HEK293 (cell line): ENCODE data around the gene MYCN.
"Not testable (repeated sequence)": the region's sequence is repeated elsewhere in the genome, so short reads cannot be mapped to it uniquely, and the experiment has no call there.

Experiments used
- CTCF ChIA-PET: fragments of 350-600 bp; formaldehyde crosslinking; extraction: SDS; loops from one replicate; lab custom pipeline; 2021; ENCODE audit warnings: antibody characterized with exemption; lab: Yijun Ruan, JAX
- POLR2A ChIA-PET: fragments of 300-600 bp; formaldehyde crosslinking; extraction: SDS; loops from one replicate; lab custom pipeline; 2020; ENCODE audit warnings: antibody characterized with exemption, inconsistent platforms; lab: Yijun Ruan, JAX
- H3K27ac ChIP-seq: fragments of 200-500 bp; sonication (Bioruptor generic); 2 replicates; pipeline ENCODE4 v1.5.1; 2014; ENCODE audit warnings: low read depth, low read length, control low read depth, inconsistent platforms; ENCODE audit errors: extremely low read depth
- H3K36me3 ChIP-seq, 2 experiments: fragments of 200-500 bp in 1 of 2; sonication (Bioruptor generic) in 1 of 2; 1 replicate in 1 of 2; 2 replicates in 1 of 2; pipeline ENCODE4 v1.5.1; 2014 to 2017; ENCODE audit warnings: inconsistent platforms in 2 of 2, low read length in 2 of 2; ENCODE audit not compliant: control insufficient read depth in 2 of 2, insufficient read depth in 1 of 2
- H3K4me1 ChIP-seq: fragments of 200-500 bp; sonication (Bioruptor generic); 2 replicates; pipeline ENCODE4 v1.5.1; 2014; ENCODE audit warnings: mild to moderate bottlenecking, low read length, inconsistent platforms; ENCODE audit not compliant: control insufficient read depth, insufficient read depth
- H3K4me3 ChIP-seq: 2 replicates; pipeline ENCODE4 v1.5.1; 2011; ENCODE audit warnings: low read depth, mild to moderate bottlenecking, control low read depth, low read length, moderate library complexity
- H3K9me3 ChIP-seq: fragments of 200-500 bp; sonication (Bioruptor generic); 2 replicates; pipeline ENCODE4 v1.5.1; 2014; ENCODE audit warnings: low read depth, low read length, inconsistent platforms; ENCODE audit not compliant: control insufficient read depth, insufficient read depth
- ATF2 ChIP-seq: fragments of 450-650 bp; formaldehyde crosslinking; IDR thresholded peaks from 2 replicates; pipeline ENCODE4 v1.5.1; 2016; ENCODE audit warnings: missing biosample characterization, missing genetic modification characterization, low read depth
- GLIS2 ChIP-seq: fragments of 450-650 bp; formaldehyde crosslinking; IDR thresholded peaks from 2 replicates; pipeline ENCODE4 v1.5.1; 2016; ENCODE audit warnings: missing biosample characterization, missing genetic modification characterization
- IKZF3 ChIP-seq: fragments of 450-650 bp; IDR thresholded peaks from 2 replicates; pipeline ENCODE4 v1.5.0; 2018; ENCODE audit warnings: missing biosample characterization, mild to moderate bottlenecking, missing genetic modification characterization, moderate library complexity
- MYNN ChIP-seq: fragments of 450-650 bp; formaldehyde crosslinking; IDR thresholded peaks from 2 replicates; pipeline ENCODE4 v1.5.1; 2016; ENCODE audit warnings: missing biosample characterization, missing genetic modification characterization, borderline replicate concordance
- PBX3 ChIP-seq: sonication (generic); formaldehyde crosslinking; IDR thresholded peaks from 2 replicates; pipeline ENCODE4 v1.8.1; 2022; ENCODE audit warnings: mild to moderate bottlenecking, moderate library complexity, missing genetic modification reagents
- PRDM10 ChIP-seq: fragments of 450-650 bp; formaldehyde crosslinking; IDR thresholded peaks from 2 replicates; pipeline ENCODE4 v1.5.1; 2016; ENCODE audit warnings: missing biosample characterization, missing genetic modification characterization
- ZBTB20 ChIP-seq: fragments of 450-650 bp; formaldehyde crosslinking; IDR thresholded peaks from 2 replicates; pipeline ENCODE4 v1.5.1; 2016; ENCODE audit warnings: missing biosample characterization, missing genetic modification characterization
- ZFP37 ChIP-seq: fragments of 450-650 bp; formaldehyde crosslinking; IDR thresholded peaks from 2 replicates; pipeline ENCODE4 v1.5.1; 2016; ENCODE audit warnings: missing biosample characterization, missing genetic modification characterization
- ZFP69B ChIP-seq: fragments of 450-650 bp; formaldehyde crosslinking; IDR thresholded peaks from 2 replicates; pipeline ENCODE4 v1.5.1; 2016; ENCODE audit warnings: missing biosample characterization, missing genetic modification characterization
- ZNF112 ChIP-seq: fragments of 450-650 bp; formaldehyde crosslinking; IDR thresholded peaks from 2 replicates; pipeline ENCODE4 v1.5.0; 2017; ENCODE audit warnings: missing biosample characterization, missing genetic modification characterization
- ZNF19 ChIP-seq: fragments of 450-650 bp; formaldehyde crosslinking; IDR thresholded peaks from 2 replicates; pipeline ENCODE4; 2016; ENCODE audit warnings: missing biosample characterization, missing genetic modification characterization, low read depth
- ZNF341 ChIP-seq: fragments of 450-650 bp; formaldehyde crosslinking; IDR thresholded peaks from 2 replicates; pipeline ENCODE4; 2016; ENCODE audit warnings: low read depth, missing biosample characterization, missing genetic modification characterization
- ZNF350 ChIP-seq: fragments of 450-650 bp; formaldehyde crosslinking; IDR thresholded peaks from 2 replicates; pipeline ENCODE4 v1.5.0; 2017; ENCODE audit warnings: missing biosample characterization, mild to moderate bottlenecking, missing genetic modification characterization
- ZNF488 ChIP-seq: fragments of 450-650 bp; formaldehyde crosslinking; IDR thresholded peaks from 2 replicates; pipeline ENCODE4 v1.5.1; 2016; ENCODE audit warnings: missing biosample characterization, missing genetic modification characterization
- ZNF514 ChIP-seq: fragments of 450-650 bp; formaldehyde crosslinking; IDR thresholded peaks from 2 replicates; pipeline ENCODE4 v1.5.1; 2016; ENCODE audit warnings: missing biosample characterization, missing genetic modification characterization
- ZNF529 ChIP-seq: fragments of 450-650 bp; formaldehyde crosslinking; IDR thresholded peaks from 2 replicates; pipeline ENCODE4 v1.5.1; 2017; ENCODE audit warnings: missing genetic modification characterization, missing biosample characterization; ENCODE audit not compliant: insufficient replicate concordance
- ZNF560 ChIP-seq: fragments of 450-650 bp; formaldehyde crosslinking; IDR thresholded peaks from 2 replicates; pipeline ENCODE4 v1.5.1; 2017; ENCODE audit warnings: missing biosample characterization, missing genetic modification characterization, borderline replicate concordance
- ZNF596 ChIP-seq: fragments of 450-650 bp; IDR thresholded peaks from 2 replicates; pipeline ENCODE4 v1.5.0; 2018; ENCODE audit warnings: missing biosample characterization, mild to moderate bottlenecking, missing genetic modification characterization, moderate library complexity
- ZNF639 ChIP-seq: fragments of 450-650 bp; formaldehyde crosslinking; IDR thresholded peaks from 2 replicates; pipeline ENCODE4 v1.5.1; 2016; ENCODE audit warnings: missing biosample characterization, missing genetic modification characterization
- ZNF658 ChIP-seq: fragments of 450-650 bp; formaldehyde crosslinking; IDR thresholded peaks from 2 replicates; pipeline ENCODE4; 2016; ENCODE audit warnings: missing biosample characterization, missing genetic modification characterization
- ZNF692 ChIP-seq: fragments of 450-650 bp; formaldehyde crosslinking; IDR thresholded peaks from 2 replicates; pipeline ENCODE4 v1.5.1; 2016; ENCODE audit warnings: missing biosample characterization, missing genetic modification characterization
- ZNF76 ChIP-seq: fragments of 450-650 bp; formaldehyde crosslinking; IDR thresholded peaks from 2 replicates; pipeline ENCODE4; 2016; ENCODE audit warnings: low read depth, missing biosample characterization, missing genetic modification characterization, borderline replicate concordance

Gene MYCN

GRCh38 chr2:15901095-15901807 is 39.1 kb upstream of the MYCN start:
- H3K4me1 ChIP-seq = no peaks in the 10 kb centered on the region
- H3K4me3 ChIP-seq = no peak overlapping the region
- CTCF ChIA-PET = no interaction called here
- TF ChIP-seq ZNF639 (tag by site-specific recombination) (no peak), ZFP37 (tag by site-specific recombination) (no peak), ZNF596 (tag by site-specific recombination) (peak; percentile 54; the same call in 1 of the 2 replicates), PBX3 (CRISPR knock-in tag) (no peak)
- H3K36me3 ChIP-seq = no peaks in the 10 kb centered on the region
- POLR2A ChIA-PET = no interaction called here
- no peak overlapping the region for H3K27ac ChIP-seq
- no peaks in the 10 kb centered on the region for H3K9me3 ChIP-seq

- no peak for TF ChIP-seq ZNF514
- TF ChIP-seq ZFP69B (tag by site-specific recombination) = no peak
- TF ChIP-seq ZNF76 = no peak
- no peak for TF ChIP-seq MYNN (tag by site-specific recombination)
- no peak for TF ChIP-seq ATF2 (tag by site-specific recombination)
- no peak for TF ChIP-seq ZNF19 (tag by site-specific recombination)
- TF ChIP-seq ZNF112 (tag by site-specific recombination) = no peak
- TF ChIP-seq IKZF3 (tag by site-specific recombination) = no peak
- no peak for TF ChIP-seq ZNF341 (tag by site-specific recombination)
- no peak for TF ChIP-seq PRDM10 (tag by site-specific recombination)
- TF ChIP-seq ZNF560 (tag by site-specific recombination) = no peak
- no peak for TF ChIP-seq ZNF692 (tag by site-specific recombination)
- no peak for TF ChIP-seq ZNF350 (tag by site-specific recombination)
- TF ChIP-seq GLIS2 = no peak
- no peak for TF ChIP-seq ZBTB20 (tag by site-specific recombination)
- TF ChIP-seq ZNF529 (tag by site-specific recombination) = no peak
- no peak for TF ChIP-seq ZNF658 (tag by site-specific recombination)
- TF ChIP-seq ZNF488 = no peak
- H3K27ac ChIP-seq = no peak overlapping the region
- POLR2A ChIA-PET = no interaction called here
- H3K4me3 ChIP-seq = no peak overlapping the region
- H3K4me1 ChIP-seq = no peaks in the 10 kb centered on the region
- CTCF ChIA-PET = no interaction called here
- no peaks in the 10 kb centered on the region for H3K9me3 ChIP-seq
- no peaks in the 10 kb centered on the region for H3K36me3 ChIP-seq
Observed at GRCh38 chr2:15901808-15902130, 38.6 kb upstream of the MYCN start.

GRCh38 chr2:15903910-15904309 is 36.4 kb upstream of the MYCN start:
- H3K4me3 ChIP-seq, H3K36me3 ChIP-seq, CTCF ChIA-PET, H3K4me1 ChIP-seq, POLR2A ChIA-PET, H3K9me3 ChIP-seq, H3K27ac ChIP-seq: not testable (repeated sequence)
